HG02981 (cell line): ENCODE results near the gene MICAL3.
"Not testable (repeated sequence)": the region's sequence is repeated elsewhere in the genome, so short reads cannot be mapped to it uniquely, and the experiment has no call there.

Experiments
- ATAC-seq: cut with Tn5 transposase; IDR thresholded peaks from one replicate; pipeline ENCODE4 v1.9.1; 2021; ENCODE audit warnings: mild to moderate bottlenecking, moderate library complexity; ENCODE audit not compliant: unreplicated experiment

MICAL3 gene

GRCh38 chr22:17941471-17942406, 82.6 kb downstream of the MICAL3 start:
- ATAC-seq = no peak

GRCh38 chr22:17939579-17939978, 84.8 kb downstream of the MICAL3 start:
- ATAC-seq = no peak

- ATAC-seq = no peak
Measured at GRCh38 chr22:17939011-17939410, 85.3 kb downstream of the MICAL3 start.

- ATAC-seq = no peak
Measured at GRCh38 chr22:17938484-17938924, 85.9 kb downstream of the MICAL3 start.

GRCh38 chr22:17932457-17932856, 91.9 kb downstream of the MICAL3 start:
- ATAC-seq = not testable (repeated sequence)

GRCh38 chr22:17931400-17931825, 92.9 kb downstream of the MICAL3 start:
- ATAC-seq = no peak

- no peak for ATAC-seq
Measured at GRCh38 chr22:17930455-17931313, 93.7 kb downstream of the MICAL3 start.

- ATAC-seq = no peak
Measured at GRCh38 chr22:17929909-17930308, 94.5 kb downstream of the MICAL3 start.

GRCh38 chr22:17928391-17928790, 96.0 kb downstream of the MICAL3 start:
- no peak for ATAC-seq

- ATAC-seq = no peak
Measured at GRCh38 chr22:17927062-17927461, 97.3 kb downstream of the MICAL3 start.

GRCh38 chr22:17926516-17926915, 97.8 kb downstream of the MICAL3 start:
- ATAC-seq = no peak

GRCh38 chr22:17925431-17925841, 98.9 kb downstream of the MICAL3 start:
- no peak for ATAC-seq

GRCh38 chr22:17924735-17925364, 99.5 kb downstream of the MICAL3 start:
- ATAC-seq = no peak

GRCh38 chr22:17924076-17924475, 100.3 kb downstream of the MICAL3 start:
- no peak for ATAC-seq

- ATAC-seq = no peak
Measured at GRCh38 chr22:17922925-17923903, 101.1 kb downstream of the MICAL3 start.

GRCh38 chr22:17921871-17922821, 102.2 kb downstream of the MICAL3 start:
- no peak for ATAC-seq

GRCh38 chr22:17920992-17921650, 103.2 kb downstream of the MICAL3 start:
- ATAC-seq = no peak

- no peak for ATAC-seq
Measured at GRCh38 chr22:17920145-17920605, 104.2 kb downstream of the MICAL3 start.
